Measurements from ENCODE around the gene TSPAN14.

Gene TSPAN14

DNA sequence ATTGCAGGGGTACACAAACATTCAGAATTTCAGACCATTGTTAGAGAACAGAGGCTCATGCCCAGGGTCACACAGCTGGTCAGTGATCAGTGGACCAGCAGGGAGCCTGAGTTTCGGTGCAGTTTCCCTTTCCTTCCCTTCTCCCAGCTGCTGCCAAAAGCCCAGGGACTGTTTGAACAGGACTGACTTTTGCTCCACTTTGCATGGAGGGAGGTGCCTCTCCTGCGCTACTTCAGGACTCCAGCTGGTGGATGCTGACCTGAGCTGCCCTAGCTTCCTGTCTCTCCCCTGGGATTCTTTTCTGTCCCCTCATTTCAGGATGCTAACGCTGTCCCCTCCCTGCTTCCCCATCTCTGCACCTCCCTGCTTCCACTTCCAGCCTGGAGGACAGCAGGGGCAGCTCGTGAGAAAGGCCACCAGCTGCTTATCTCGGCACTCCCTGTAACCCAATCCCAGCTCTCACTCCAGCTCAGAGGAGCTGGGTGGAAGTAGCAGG is 98.1 kb downstream of the TSPAN14 start:
- H3K36me3 ChIP-seq (ENCODE audit: control insufficient read depth, insufficient read depth, low read length, severe bottlenecking) = no peaks in the 10 kb centered on the region
- no peak for DNase-seq (ENCODE audit: low read depth)
- peaks cover 9% of the 10 kb centered on the region for H3K4me1 ChIP-seq (ENCODE audit: control insufficient read depth, insufficient read depth, low read length)
- no peak overlapping the region for H3K4me3 ChIP-seq (ENCODE audit: low read length)
- no peak overlapping the region for H3K9ac ChIP-seq (ENCODE audit: low read length)
- H3K9me3 ChIP-seq (ENCODE audit: control insufficient read depth, low read length) = peaks cover 5% of the 10 kb centered on the region
- H3K27me3 ChIP-seq (replicated peaks; ENCODE audit: control insufficient read depth, insufficient read depth, low read length) = peaks cover 46% of the 10 kb centered on the region

DNA sequence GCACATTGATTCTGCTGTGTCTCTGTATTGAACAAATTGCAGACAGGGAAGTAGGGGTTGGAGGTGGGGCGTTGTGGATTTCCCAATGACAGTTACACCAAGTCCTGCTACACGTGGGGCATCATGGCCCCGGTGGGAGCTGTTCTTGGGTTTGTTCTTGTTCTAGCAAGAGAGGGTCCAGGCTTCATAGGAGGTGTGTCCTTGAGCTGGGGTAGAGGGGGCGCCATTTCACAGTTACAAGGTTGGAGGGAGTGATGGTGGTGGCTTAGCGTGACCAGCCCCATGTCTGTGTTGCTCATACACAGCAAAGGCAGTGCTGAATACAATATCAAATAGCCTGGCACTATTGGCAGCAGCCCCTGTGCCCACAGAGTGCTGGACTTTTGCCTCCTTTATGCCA is 99.3 kb downstream of the TSPAN14 start:
- H3K4me1 ChIP-seq (ENCODE audit: control insufficient read depth, insufficient read depth, low read length) = peaks cover 9% of the 10 kb centered on the region
- no peak overlapping the region for H3K9ac ChIP-seq (ENCODE audit: low read length)
- H3K36me3 ChIP-seq (ENCODE audit: control insufficient read depth, insufficient read depth, low read length, severe bottlenecking) = no peaks in the 10 kb centered on the region
- H3K27me3 ChIP-seq (replicated peaks; ENCODE audit: control insufficient read depth, insufficient read depth, low read length) = peaks cover 39% of the 10 kb centered on the region
- H3K9me3 ChIP-seq (ENCODE audit: control insufficient read depth, low read length) = peaks cover 5% of the 10 kb centered on the region
- DNase-seq (ENCODE audit: low read depth) = no peak
- no peak overlapping the region for H3K4me3 ChIP-seq (ENCODE audit: low read length)

DNA sequence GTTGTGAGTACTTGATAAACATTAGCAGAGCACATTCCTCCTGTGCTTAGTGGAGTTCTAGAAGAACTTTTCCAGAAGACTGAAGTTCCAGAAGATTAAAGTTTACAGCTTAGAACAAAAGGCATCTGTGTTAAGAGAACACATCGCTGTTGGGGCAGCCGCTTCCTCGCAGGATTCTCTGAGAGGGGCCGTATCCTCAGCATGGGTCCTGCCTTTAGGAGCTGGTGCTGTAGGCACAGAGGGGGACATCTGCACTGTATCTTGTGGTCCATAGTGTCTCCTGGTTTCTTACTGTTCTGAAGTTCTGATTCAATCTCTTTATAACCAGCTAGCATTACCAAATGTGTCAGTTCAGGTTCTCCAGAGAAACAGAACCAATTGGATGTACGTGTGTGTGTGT is 99.9 kb downstream of the TSPAN14 start:
- no peak for DNase-seq (ENCODE audit: low read depth)
- H3K36me3 ChIP-seq (ENCODE audit: control insufficient read depth, insufficient read depth, low read length, severe bottlenecking) = no peaks in the 10 kb centered on the region
- H3K9me3 ChIP-seq (ENCODE audit: control insufficient read depth, low read length) = peaks cover 5% of the 10 kb centered on the region
- no peak overlapping the region for H3K9ac ChIP-seq (ENCODE audit: low read length)
- peaks cover 35% of the 10 kb centered on the region for H3K27me3 ChIP-seq (replicated peaks; ENCODE audit: control insufficient read depth, insufficient read depth, low read length)
- H3K4me3 ChIP-seq (ENCODE audit: low read length) = no peak overlapping the region
- H3K4me1 ChIP-seq (ENCODE audit: control insufficient read depth, insufficient read depth, low read length) = peaks cover 9% of the 10 kb centered on the region

- no peak overlapping the region for H3K4me3 ChIP-seq (ENCODE audit: low read length)
- H3K9me3 ChIP-seq (ENCODE audit: control insufficient read depth, low read length) = peaks cover 5% of the 10 kb centered on the region
- H3K4me1 ChIP-seq (ENCODE audit: control insufficient read depth, insufficient read depth, low read length) = peaks cover 9% of the 10 kb centered on the region
- no peak overlapping the region for H3K9ac ChIP-seq (ENCODE audit: low read length)
- H3K27me3 ChIP-seq (replicated peaks; ENCODE audit: control insufficient read depth, insufficient read depth, low read length) = peaks cover 35% of the 10 kb centered on the region
- no peak for DNase-seq (ENCODE audit: low read depth)
- no peaks in the 10 kb centered on the region for H3K36me3 ChIP-seq (ENCODE audit: control insufficient read depth, insufficient read depth, low read length, severe bottlenecking)
Measured at GRCh38 chr10:80555415-80555814, 101.3 kb downstream of the TSPAN14 start.

- no peaks in the 10 kb centered on the region for H3K4me1 ChIP-seq (ENCODE audit: control insufficient read depth, insufficient read depth, low read length)
- H3K36me3 ChIP-seq (ENCODE audit: control insufficient read depth, insufficient read depth, low read length, severe bottlenecking) = no peaks in the 10 kb centered on the region
- no peak for DNase-seq (ENCODE audit: low read depth)
- H3K27me3 ChIP-seq (replicated peaks; ENCODE audit: control insufficient read depth, insufficient read depth, low read length) = no peaks in the 10 kb centered on the region
- H3K9ac ChIP-seq (ENCODE audit: low read length) = no peak overlapping the region
- H3K9me3 ChIP-seq (ENCODE audit: control insufficient read depth, low read length) = no peaks in the 10 kb centered on the region
- H3K4me3 ChIP-seq (ENCODE audit: low read length) = no peak overlapping the region
Measured at GRCh38 chr10:80561950-80562349, 107.8 kb downstream of the TSPAN14 start.

- Histone ChIP-seq H3K27me3 (replicated peaks; ENCODE audit: control insufficient read depth, insufficient read depth, low read length) (peaks cover 10% of the 10 kb centered on the region), H3K36me3 (ENCODE audit: control insufficient read depth, insufficient read depth, low read length, severe bottlenecking) (no peaks in the 10 kb centered on the region), H3K9ac (ENCODE audit: low read length) (no peak overlapping the region), H3K4me3 (ENCODE audit: low read length) (no peak overlapping the region), H3K4me1 (ENCODE audit: control insufficient read depth, insufficient read depth, low read length) (no peaks in the 10 kb centered on the region), H3K9me3 (ENCODE audit: control insufficient read depth, low read length) (no peaks in the 10 kb centered on the region)
- DNase-seq (ENCODE audit: low read depth) = no peak
Measured at GRCh38 chr10:80567292-80567691, 113.2 kb downstream of the TSPAN14 start.

DNA sequence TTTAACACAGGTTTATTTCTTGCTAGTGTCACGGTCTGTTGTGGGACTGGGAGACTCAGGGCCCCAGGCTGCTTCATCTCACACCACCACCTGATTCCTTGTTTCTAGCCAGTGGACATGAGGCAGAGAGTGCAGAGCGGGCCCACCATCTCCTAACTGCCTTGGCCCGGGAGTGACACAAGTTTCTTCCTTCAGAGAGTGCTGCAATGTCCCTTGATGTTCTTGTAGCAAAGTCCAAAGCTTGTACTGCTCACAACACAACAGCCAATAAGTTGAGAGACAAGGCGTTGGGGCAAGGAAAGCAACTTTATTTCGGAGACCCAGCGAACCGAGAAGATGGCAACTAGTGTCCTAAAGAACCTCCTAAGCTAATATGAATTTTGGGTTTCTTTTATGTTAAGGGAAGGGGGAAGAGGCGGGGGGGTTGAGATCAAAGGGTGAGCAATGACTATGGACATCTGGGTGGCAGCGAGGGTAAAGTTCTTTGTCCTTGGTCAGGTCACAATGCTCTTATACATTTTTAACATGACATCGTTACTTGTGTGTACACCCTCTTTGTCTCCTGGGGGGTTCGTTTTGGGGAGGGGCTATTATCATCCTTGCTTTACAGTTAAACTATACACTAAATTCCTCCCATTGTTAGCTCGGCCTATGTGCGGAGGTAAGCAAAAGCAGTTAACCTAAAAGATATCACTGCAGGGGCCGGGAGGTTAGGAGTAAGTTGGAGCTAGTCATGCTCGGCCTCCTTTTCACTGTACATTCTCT is 115.2 kb downstream of the TSPAN14 start:
- no peak overlapping the region for H3K4me3 ChIP-seq (ENCODE audit: low read length)
- no peak overlapping the region for H3K9ac ChIP-seq (ENCODE audit: low read length)
- DNase-seq (ENCODE audit: low read depth) = no peak
- H3K36me3 ChIP-seq (ENCODE audit: control insufficient read depth, insufficient read depth, low read length, severe bottlenecking) = no peaks in the 10 kb centered on the region
- no peaks in the 10 kb centered on the region for H3K4me1 ChIP-seq (ENCODE audit: control insufficient read depth, insufficient read depth, low read length)
- no peaks in the 10 kb centered on the region for H3K9me3 ChIP-seq (ENCODE audit: control insufficient read depth, low read length)
- peaks cover 10% of the 10 kb centered on the region for H3K27me3 ChIP-seq (replicated peaks; ENCODE audit: control insufficient read depth, insufficient read depth, low read length)

DNA sequence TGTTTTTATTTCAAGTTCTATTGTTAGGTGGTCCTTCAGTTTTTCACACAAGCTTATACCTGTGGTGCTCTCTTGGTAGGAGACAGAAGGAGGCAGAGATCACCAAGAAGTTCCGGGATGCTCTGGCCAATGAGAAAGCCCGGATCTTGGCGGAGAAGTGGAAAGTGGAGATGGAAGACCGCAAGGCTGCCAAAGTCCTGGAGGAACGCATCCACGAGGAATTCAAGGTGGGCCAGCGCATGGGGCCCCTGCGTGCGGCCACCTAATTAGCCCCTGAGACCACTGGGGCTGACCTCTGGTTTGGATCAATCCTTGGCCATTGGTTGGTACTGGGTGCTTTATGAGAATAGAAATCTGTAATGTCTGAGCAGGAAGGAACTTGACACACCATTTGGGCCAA is 117.2 kb downstream of the TSPAN14 start:
- no peak overlapping the region for H3K4me3 ChIP-seq (ENCODE audit: low read length)
- no peak for DNase-seq (ENCODE audit: low read depth)
- peaks cover 10% of the 10 kb centered on the region for H3K27me3 ChIP-seq (replicated peaks; ENCODE audit: control insufficient read depth, insufficient read depth, low read length)
- H3K9ac ChIP-seq (ENCODE audit: low read length) = no peak overlapping the region
- H3K9me3 ChIP-seq (ENCODE audit: control insufficient read depth, low read length) = no peaks in the 10 kb centered on the region
- H3K36me3 ChIP-seq (ENCODE audit: control insufficient read depth, insufficient read depth, low read length, severe bottlenecking) = no peaks in the 10 kb centered on the region
- H3K4me1 ChIP-seq (ENCODE audit: control insufficient read depth, insufficient read depth, low read length) = no peaks in the 10 kb centered on the region

DNA sequence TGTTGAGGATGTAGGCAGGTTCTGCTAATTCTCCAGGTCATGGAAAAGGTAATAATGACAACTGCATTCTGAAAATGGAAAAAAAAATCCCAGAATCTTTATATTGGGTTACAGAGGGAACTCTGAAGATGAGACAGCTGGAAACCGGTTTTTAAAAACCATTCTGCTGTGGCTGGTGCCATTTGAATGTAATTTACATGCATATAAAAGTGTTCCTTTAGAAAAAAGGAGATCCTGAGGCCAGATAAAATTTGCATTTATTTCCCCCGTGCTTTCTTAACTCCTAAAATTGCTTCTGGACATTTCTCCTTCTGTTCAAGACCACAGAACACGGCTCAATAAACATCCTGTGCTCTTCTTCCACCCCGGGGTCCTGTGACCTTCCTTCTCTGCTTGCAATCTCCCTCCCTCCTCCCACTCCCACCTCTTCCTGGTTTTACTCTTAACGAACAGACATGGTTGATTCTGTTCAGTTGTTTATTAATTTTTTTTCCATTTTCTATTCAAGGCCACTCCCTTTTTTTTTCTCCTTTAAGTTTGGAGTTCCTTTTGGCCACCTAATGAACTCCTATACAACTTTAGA is 125.2 kb downstream of the TSPAN14 start:
- DNase-seq (ENCODE audit: low read depth) = no peak
- Histone ChIP-seq H3K4me3 (ENCODE audit: low read length) (no peak overlapping the region), H3K9me3 (ENCODE audit: control insufficient read depth, low read length) (peaks cover 3% of the 10 kb centered on the region), H3K9ac (ENCODE audit: low read length) (no peak overlapping the region), H3K27me3 (replicated peaks; ENCODE audit: control insufficient read depth, insufficient read depth, low read length) (peaks cover 18% of the 10 kb centered on the region), H3K4me1 (ENCODE audit: control insufficient read depth, insufficient read depth, low read length) (peaks cover 15% of the 10 kb centered on the region), H3K36me3 (ENCODE audit: control insufficient read depth, insufficient read depth, low read length, severe bottlenecking) (no peaks in the 10 kb centered on the region)

- Histone ChIP-seq H3K36me3 (ENCODE audit: control insufficient read depth, insufficient read depth, low read length, severe bottlenecking) (no peaks in the 10 kb centered on the region), H3K27me3 (replicated peaks; ENCODE audit: control insufficient read depth, insufficient read depth, low read length) (peaks cover 21% of the 10 kb centered on the region), H3K9me3 (ENCODE audit: control insufficient read depth, low read length) (peaks cover 3% of the 10 kb centered on the region), H3K4me3 (ENCODE audit: low read length) (no peak overlapping the region), H3K9ac (ENCODE audit: low read length) (no peak overlapping the region), H3K4me1 (ENCODE audit: control insufficient read depth, insufficient read depth, low read length) (peaks cover 15% of the 10 kb centered on the region)
- DNase-seq (ENCODE audit: low read depth) = no peak
Measured at GRCh38 chr10:80579849-80580637, 125.9 kb downstream of the TSPAN14 start.
